ENCODE data around the gene ZNF189. TPM values are rescaled to one million over a fixed set of nuclear protein-coding genes. Genes with fewer than 3 reads are reported as not detected.

Gene ZNF189
- total RNA-seq = 10 to 100 TPM; 10.4 to 25.1 (median 13.4) TPM

- Histone ChIP-seq H3K36me3 (peaks cover 11 to 32% (median 28%) of the 10 kb centered on the region in 4 donors), H3K27ac (peak within 1 kb of the TSS; percentile 88 to 95 (median 92)), H3K4me1 (peaks cover 24 to 37% (median 35%) of the 10 kb centered on the region in 4 donors), H3K4me3 (peak within 1 kb of the TSS; percentile 55 to 86 (median 68)), H3K27me3 (no peaks in the 10 kb centered on the region), H3K9me3 (peaks cover 0 to 5% (median 1%) of the 10 kb centered on the region in 4 donors)
- WGBS, 2 donors = 0% methylated on average over 33 to 39 of the region's 44 CpGs
- peak; percentile 93 to 100 for DNase-seq
- peak; percentile 89 to 92 for TF ChIP-seq POLR2AphosphoS5 (IDR thresholded peaks at IDR 0.05)
- no peak for TF ChIP-seq EP300 (IDR thresholded peaks at IDR 0.05)
- TF ChIP-seq CTCF (IDR thresholded peaks at IDR 0.05) = no peak
- peak in 3 of 4 donors; percentile 84 to 86 (median 85) for TF ChIP-seq POLR2A (IDR thresholded peaks at IDR 0.05)
- ATAC-seq (ENCODE audit: low FRiP score in 2 of 2) = peak; percentile 99 to 100
These were observed at the start of gene ZNF189, which contains the start of gene MRPL50 for GRCh38 chr9:101398068-101398929. TSS of gene ZNF189 (plus strand) at chr9:101398851. CDS start at chr9:101399157, 306 bp downstream. TSS of gene MRPL50 (minus strand) at chr9:101398618. CDS start at chr9:101398592, 26 bp downstream.

- Histone ChIP-seq H3K27me3 (no peaks in the 10 kb centered on the region), H3K36me3 (no peaks in the 10 kb centered on the region), H3K4me3 (no peak overlapping the region), H3K9me3 (no peaks in the 10 kb centered on the region), H3K27ac (no peak overlapping the region), H3K4me1 (no peaks in the 10 kb centered on the region)
- TF ChIP-seq EP300 (IDR thresholded peaks at IDR 0.05) (no peak), POLR2A (IDR thresholded peaks at IDR 0.05) (no peak), POLR2AphosphoS5 (IDR thresholded peaks at IDR 0.05) (no peak), CTCF (IDR thresholded peaks at IDR 0.05) (no peak)
- 82 to 84% methylated on average over 1 of the region's 1 CpG for WGBS, 2 donors
- ATAC-seq (ENCODE audit: low FRiP score in 2 of 2) = no peak
- DNase-seq = no peak
These were observed 48.4 kb upstream of the ZNF189 start for GRCh38 chr9:101350285-101350684.

GRCh38 chr9:101352892-101353463 lies 45.7 kb upstream of the ZNF189 start:
- no peaks in the 10 kb centered on the region for H3K27me3 ChIP-seq
- no peak overlapping the region for H3K27ac ChIP-seq
- no peaks in the 10 kb centered on the region for H3K9me3 ChIP-seq
- no peak for TF ChIP-seq POLR2AphosphoS5 (IDR thresholded peaks at IDR 0.05)
- no peak for DNase-seq
- H3K4me1 ChIP-seq = no peaks in the 10 kb centered on the region
- no peak for ATAC-seq (ENCODE audit: low FRiP score in 2 of 2)
- H3K36me3 ChIP-seq = no peaks in the 10 kb centered on the region
- H3K4me3 ChIP-seq = no peak overlapping the region
- WGBS, 2 donors = 75 to 76% methylated on average over 6 of the region's 6 CpGs

GRCh38 chr9:101353683-101354082 lies 45.0 kb upstream of the ZNF189 start:
- Histone ChIP-seq H3K4me1 (no peaks in the 10 kb centered on the region), H3K4me3 (no peak overlapping the region), H3K9me3 (no peaks in the 10 kb centered on the region), H3K27me3 (no peaks in the 10 kb centered on the region), H3K27ac (no peak overlapping the region), H3K36me3 (no peaks in the 10 kb centered on the region)
- no peak for DNase-seq
- TF ChIP-seq POLR2AphosphoS5 (IDR thresholded peaks at IDR 0.05) = no peak
- no peak for TF ChIP-seq EP300 (IDR thresholded peaks at IDR 0.05)
- no peak for TF ChIP-seq POLR2A (IDR thresholded peaks at IDR 0.05)
- no peak for TF ChIP-seq CTCF (IDR thresholded peaks at IDR 0.05)
- WGBS, 2 donors = 69 to 75% methylated on average over 2 of the region's 2 CpGs
- ATAC-seq (ENCODE audit: low FRiP score in 2 of 2) = no peak

- no peak overlapping the region for H3K4me3 ChIP-seq
- no peak overlapping the region for H3K27ac ChIP-seq
- H3K36me3 ChIP-seq = no peaks in the 10 kb centered on the region
- ATAC-seq (ENCODE audit: low FRiP score in 2 of 2) = no peak
- no peaks in the 10 kb centered on the region for H3K27me3 ChIP-seq
- H3K9me3 ChIP-seq = no peaks in the 10 kb centered on the region
- no peak for DNase-seq
- TF ChIP-seq POLR2A (IDR thresholded peaks at IDR 0.05) (no peak), EP300 (IDR thresholded peaks at IDR 0.05) (no peak), CTCF (IDR thresholded peaks at IDR 0.05) (no peak), POLR2AphosphoS5 (IDR thresholded peaks at IDR 0.05) (no peak)
- 78 to 89% methylated on average over 5 of the region's 5 CpGs for WGBS, 2 donors
- no peaks in the 10 kb centered on the region for H3K4me1 ChIP-seq
These were observed 44.4 kb upstream of the ZNF189 start for GRCh38 chr9:101354143-101354764.
